OCI-LY3 (cell line): ENCODE data around the gene VTI1A.

Experiments used
- H2AFZ ChIP-seq: fragments of 200-600, 300-600 bp; shearing (Covaris generic); 2 replicates; pipeline ENCODE4 v1.6.0; 2014; ENCODE audit warnings: antibody characterized with exemption, low read depth, low read length
- H3K27ac ChIP-seq: fragments of 200-600, 300-600 bp; sonication (generic); 2 replicates; pipeline ENCODE4 v1.5.1; 2014; ENCODE audit warnings: mild to moderate bottlenecking, low read length, moderate library complexity, mixed read lengths
- H3K27me3 ChIP-seq: fragments of 200-600, 300-600 bp; sonication (generic); 2 replicates; pipeline ENCODE4 v1.6.1; 2014; ENCODE audit warnings: low read depth, low read length, mixed read lengths
- H3K36me3 ChIP-seq: fragments of 200-600, 300-600 bp; sonication (generic); replicated peaks from 2 replicates; pipeline ENCODE3; 2014; ENCODE audit warnings: low read depth, low read length, mixed read lengths
- H3K4me1 ChIP-seq: fragments of 300-600, 200-600 bp; sonication (generic); 2 replicates; pipeline ENCODE4 v1.6.1; 2014; ENCODE audit warnings: low read length, mixed read lengths
- H3K4me2 ChIP-seq: fragments of 200-600, 300-600 bp; sonication (generic); 2 replicates; pipeline ENCODE4 v1.6.1; 2014; ENCODE audit warnings: low read length, mixed read lengths
- H3K4me3 ChIP-seq: fragments of 300-600, 200-600 bp; sonication (generic); 2 replicates; pipeline ENCODE4 v1.5.1; 2014; ENCODE audit warnings: antibody characterized with exemption, mild to moderate bottlenecking, low read length, moderate library complexity
- H3K79me2 ChIP-seq: fragments of 300-600, 200-600 bp; shearing (Covaris generic); 2 replicates; pipeline ENCODE4 v1.6.1; 2014; ENCODE audit warnings: mild to moderate bottlenecking, low read length, mixed read lengths
- H3K9ac ChIP-seq: fragments of 300-600, 200-600 bp; shearing (Covaris generic); 2 replicates; pipeline ENCODE4 v1.6.0; 2014; ENCODE audit warnings: mild to moderate bottlenecking, low read length, moderate library complexity
- H3K9me3 ChIP-seq: fragments of 200-600, 300-600 bp; shearing (Covaris generic); 2 replicates; pipeline ENCODE4 v1.6.1; 2014; ENCODE audit warnings: low read length, mixed read lengths; ENCODE audit not compliant: insufficient read depth
- H4K20me1 ChIP-seq: fragments of 200-600, 300-600 bp; sonication (generic); 2 replicates; pipeline ENCODE4 v1.6.1; 2016; ENCODE audit warnings: low read length, mixed read lengths; ENCODE audit not compliant: insufficient read depth
- CTCF ChIP-seq: fragments of 200-600, 300-600 bp; sonication (generic); IDR thresholded peaks from 2 replicates; pipeline ENCODE4 v1.5.1; 2014; ENCODE audit warnings: antibody characterized with exemption, low read length, low read depth
- EZH2phosphoT487 ChIP-seq: fragments of 200-600 bp; shearing (Covaris generic); IDR thresholded peaks from 2 replicates; pipeline ENCODE4 v1.6.1; 2018; ENCODE audit warnings: antibody characterized with exemption, mixed run types, low read depth

The VTI1A gene

DNA sequence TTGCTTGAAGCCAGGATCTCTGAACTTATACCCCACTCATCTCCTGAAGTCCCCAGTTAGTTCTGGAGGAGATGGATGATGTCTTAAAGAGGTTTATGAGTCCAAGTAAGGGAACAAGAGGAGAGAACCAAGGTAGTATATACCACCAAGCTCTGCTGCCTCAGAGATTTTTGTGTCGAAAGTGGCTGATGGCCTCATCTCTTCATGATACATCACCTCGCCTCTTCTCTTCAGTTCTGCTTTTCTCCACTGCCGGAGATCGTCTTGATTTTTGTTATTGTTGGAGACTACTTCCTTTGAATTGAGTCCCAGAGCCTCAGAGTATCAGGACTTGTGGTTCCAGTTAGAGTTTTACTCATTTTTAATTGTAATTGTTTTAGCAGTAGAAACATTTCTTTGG, 1.9 kb downstream of the VTI1A start:
- Histone ChIP-seq H3K4me3 (no peak overlapping the region), H2AFZ (no peak overlapping the region), H3K9ac (no peak overlapping the region), H4K20me1 (no peaks in the 10 kb centered on the region), H3K27me3 (no peaks in the 10 kb centered on the region), H3K4me1 (peaks cover 11% of the 10 kb centered on the region), H3K4me2 (no peak overlapping the region), H3K9me3 (no peaks in the 10 kb centered on the region), H3K27ac (no peak overlapping the region), H3K79me2 (peaks cover 50% of the 10 kb centered on the region), H3K36me3 (peaks cover 6% of the 10 kb centered on the region)
- TF ChIP-seq CTCF (no peak), EZH2phosphoT487 (no peak)

DNA sequence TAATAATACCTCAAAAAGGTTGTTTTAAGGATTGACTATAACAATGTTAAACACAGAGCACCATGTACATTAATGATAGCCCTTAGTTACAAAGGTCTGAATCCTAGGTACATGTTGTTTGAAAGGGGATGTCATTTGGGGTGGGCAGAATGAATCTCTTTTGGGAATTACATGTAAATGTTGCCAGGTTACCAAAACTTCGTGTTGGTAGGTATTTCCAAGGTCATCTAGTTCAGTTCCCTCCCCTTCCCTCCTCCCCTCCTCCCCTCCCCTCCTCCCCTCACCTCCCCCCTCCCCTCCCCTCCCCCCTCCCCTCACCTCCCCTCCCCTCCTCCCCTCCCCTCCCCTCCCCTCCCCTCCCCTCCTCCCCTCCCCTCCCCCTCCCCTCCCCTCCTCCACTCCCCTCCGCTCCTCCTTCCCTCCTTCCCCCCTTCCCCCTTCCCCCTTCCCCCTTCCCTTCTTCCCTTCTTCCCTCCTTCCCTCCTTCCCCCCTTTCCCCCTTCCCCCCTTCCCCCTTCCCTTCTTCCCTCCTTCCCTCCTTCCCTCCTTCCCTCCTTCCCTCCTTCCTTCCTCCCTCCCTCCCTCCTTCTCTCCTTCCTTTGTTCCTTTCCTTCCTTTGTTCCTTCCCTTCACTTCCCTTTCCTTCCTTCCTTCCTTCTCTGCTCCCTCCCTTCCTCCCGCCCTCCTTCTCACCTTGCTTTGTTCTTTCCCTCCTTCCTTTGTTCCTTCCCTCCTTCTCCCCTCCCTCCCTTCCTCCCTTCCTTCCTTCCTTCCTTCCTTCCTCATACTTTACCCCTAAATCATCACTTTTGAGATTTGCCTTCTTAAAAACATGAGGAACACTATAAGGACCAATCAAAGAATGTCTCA, 8.1 kb downstream of the VTI1A start:
- Histone ChIP-seq H3K27ac (no peak overlapping the region), H3K4me1 (no peaks in the 10 kb centered on the region), H3K4me3 (no peak overlapping the region), H3K4me2 (no peak overlapping the region), H3K79me2 (peaks cover 9% of the 10 kb centered on the region), H2AFZ (no peak overlapping the region), H3K36me3 (no peaks in the 10 kb centered on the region), H3K9me3 (no peaks in the 10 kb centered on the region), H4K20me1 (no peaks in the 10 kb centered on the region), H3K27me3 (no peaks in the 10 kb centered on the region), H3K9ac (no peak overlapping the region)
- TF ChIP-seq EZH2phosphoT487 (no peak), CTCF (no peak)

GRCh38 chr10:112456533-112456932, 9.5 kb downstream of the VTI1A start:
- H3K4me1 ChIP-seq: no peaks in the 10 kb centered on the region
- H3K4me2 ChIP-seq: no peak overlapping the region
- H3K4me3 ChIP-seq: no peak overlapping the region
- H3K27me3 ChIP-seq: no peaks in the 10 kb centered on the region
- no peaks in the 10 kb centered on the region for H3K36me3 ChIP-seq
- TF ChIP-seq EZH2phosphoT487 (no peak), CTCF (no peak)
- H3K9me3 ChIP-seq: no peaks in the 10 kb centered on the region
- no peak overlapping the region for H3K9ac ChIP-seq
- peaks cover 4% of the 10 kb centered on the region for H3K79me2 ChIP-seq
- H2AFZ ChIP-seq: no peak overlapping the region
- H3K27ac ChIP-seq: no peak overlapping the region
- no peaks in the 10 kb centered on the region for H4K20me1 ChIP-seq

DNA sequence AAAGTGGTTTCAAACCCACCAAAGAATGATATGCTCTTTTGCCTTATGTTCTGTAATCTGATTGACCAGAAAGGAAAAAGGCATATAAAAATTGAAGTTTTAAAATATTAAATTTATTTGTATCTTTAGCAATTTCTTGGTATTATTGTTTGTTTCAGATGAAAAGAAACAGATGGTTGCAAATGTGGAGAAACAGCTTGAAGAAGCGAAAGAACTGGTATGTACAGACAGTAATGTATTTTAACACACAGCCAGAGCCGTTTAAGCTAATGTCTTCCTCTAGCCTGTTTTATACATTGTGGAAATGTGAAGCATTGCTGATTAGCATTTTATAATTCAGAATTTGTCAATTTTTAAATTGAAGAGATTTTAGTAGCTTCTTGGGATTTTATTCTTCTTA, 13.4 kb downstream of the VTI1A start:
- Histone ChIP-seq H3K4me2 (no peak overlapping the region), H3K9me3 (no peaks in the 10 kb centered on the region), H3K27me3 (no peaks in the 10 kb centered on the region), H4K20me1 (no peaks in the 10 kb centered on the region), H3K4me3 (no peak overlapping the region), H3K36me3 (peaks cover 10% of the 10 kb centered on the region), H3K9ac (no peak overlapping the region), H3K27ac (no peak overlapping the region), H2AFZ (no peak overlapping the region), H3K4me1 (no peaks in the 10 kb centered on the region), H3K79me2 (no peaks in the 10 kb centered on the region)
- TF ChIP-seq CTCF: no peak
